ENCODE measurements around the gene OR4D10. TPM values are rescaled to one million over a fixed set of nuclear protein-coding genes. Genes with fewer than 3 reads are reported as not detected.

OR4D10 gene
- total RNA-seq, 2 donors from 2014 or later = not detected

DNA sequence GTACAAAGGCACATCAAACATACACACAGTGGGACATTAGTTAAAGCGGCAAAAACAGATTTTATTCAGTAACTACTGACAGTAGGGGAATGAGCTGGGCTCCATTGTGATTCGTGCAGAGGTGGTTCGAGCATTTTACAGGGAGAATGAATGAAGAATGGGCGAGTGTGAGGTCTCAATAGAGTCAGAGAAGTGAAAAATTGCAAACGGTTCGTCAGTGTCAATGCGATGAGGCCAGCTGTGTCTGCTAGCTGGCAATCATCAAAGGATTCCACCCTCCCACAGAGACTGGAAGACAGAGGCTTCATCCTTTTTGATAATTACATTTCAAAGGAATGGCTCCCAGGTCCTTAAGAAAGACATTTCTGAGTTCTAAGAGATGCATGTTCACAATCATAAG is 55.6 kb downstream of the OR4D10 start:
- Mint-ChIP-seq H3K4me3 (no peak overlapping the region), H3K4me1 (peaks cover 29% of the 10 kb centered on the region), H3K27me3 (ENCODE audit: insufficient read depth) (no peaks in the 10 kb centered on the region), H3K27ac (no peak overlapping the region), H3K9me3 (peaks cover 5% of the 10 kb centered on the region), H3K36me3 (ENCODE audit: low read depth) (no peaks in the 10 kb centered on the region)
- peak; percentile 49 for DNase-seq
- TF ChIP-seq, protein P1, sequence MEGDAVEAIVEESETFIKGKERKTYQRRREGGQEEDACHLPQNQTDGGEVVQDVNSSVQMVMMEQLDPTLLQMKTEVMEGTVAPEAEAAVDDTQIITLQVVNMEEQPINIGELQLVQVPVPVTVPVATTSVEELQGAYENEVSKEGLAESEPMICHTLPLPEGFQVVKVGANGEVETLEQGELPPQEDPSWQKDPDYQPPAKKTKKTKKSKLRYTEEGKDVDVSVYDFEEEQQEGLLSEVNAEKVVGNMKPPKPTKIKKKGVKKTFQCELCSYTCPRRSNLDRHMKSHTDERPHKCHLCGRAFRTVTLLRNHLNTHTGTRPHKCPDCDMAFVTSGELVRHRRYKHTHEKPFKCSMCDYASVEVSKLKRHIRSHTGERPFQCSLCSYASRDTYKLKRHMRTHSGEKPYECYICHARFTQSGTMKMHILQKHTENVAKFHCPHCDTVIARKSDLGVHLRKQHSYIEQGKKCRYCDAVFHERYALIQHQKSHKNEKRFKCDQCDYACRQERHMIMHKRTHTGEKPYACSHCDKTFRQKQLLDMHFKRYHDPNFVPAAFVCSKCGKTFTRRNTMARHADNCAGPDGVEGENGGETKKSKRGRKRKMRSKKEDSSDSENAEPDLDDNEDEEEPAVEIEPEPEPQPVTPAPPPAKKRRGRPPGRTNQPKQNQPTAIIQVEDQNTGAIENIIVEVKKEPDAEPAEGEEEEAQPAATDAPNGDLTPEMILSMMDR (conservative IDR thresholded peaks at IDR 0.05) = no peak
- 31 to 33% methylated on average over 2 to 7 of the region's 7 CpGs for WGBS, 2 experiments (ENCODE audit: insufficient coverage in 1 of 2, insufficient read length in 1 of 2)
- no peaks in the 10 kb centered on the region for H3K27me3 ChIP-seq (ENCODE audit: control insufficient read depth, insufficient read depth, low read length, poor library complexity, severe bottlenecking)
- peak overlapping the region; percentile 42 for H3K27ac ChIP-seq (ENCODE audit: low read depth, low read length)
- no peaks in the 10 kb centered on the region for H3K36me3 ChIP-seq (ENCODE audit: control insufficient read depth, insufficient read depth, low read length)
- H3K9ac ChIP-seq (ENCODE audit: extremely low read depth, low read length, poor library complexity, severe bottlenecking) = no peak overlapping the region
- H3K9me3 ChIP-seq (ENCODE audit: control insufficient read depth, low read length) = no peaks in the 10 kb centered on the region
- no peak overlapping the region for H3K4me3 ChIP-seq (ENCODE audit: low read length)
- H3K4me1 ChIP-seq (ENCODE audit: control insufficient read depth, insufficient read depth, low read length) = peaks cover 4% of the 10 kb centered on the region

Other genes starting within 250 kb of the OR4D10 start
- gene OR5AN1, start 114.4 kb upstream of the OR4D10 start, total RNA-seq = not detected
- not detected for gene OR5A2, start 46.9 kb upstream of the OR4D10 start, total RNA-seq
- gene OR5A1, start 36.8 kb upstream of the OR4D10 start, total RNA-seq = not detected
- not detected for gene OR4D6, start 16.4 kb upstream of the OR4D10 start, total RNA-seq
- not detected for gene OR4D11, start 30.3 kb downstream of the OR4D10 start, total RNA-seq
- gene OR4D9, start 38.2 kb downstream of the OR4D10 start, total RNA-seq = not detected
- 10 to 100 TPM; 41.2 to 44.3 TPM for gene OSBP, start 142.5 kb downstream of the OR4D10 start, total RNA-seq
- 10 to 100 TPM; 41.0 to 45.7 TPM for gene PATL1, start 195.7 kb downstream of the OR4D10 start, total RNA-seq
- gene OR10V1, start 240.5 kb downstream of the OR4D10 start, total RNA-seq = not detected

All from endodermal cell (in vitro differentiated cells).